Testis (tissue), 3 donors: ENCODE data around the gene NBPF11. TPM values are rescaled to one million over a fixed set of nuclear protein-coding genes. Genes with fewer than 3 reads are reported as not detected.

ENCODE experiments used
- DNase-seq: peaks from one replicate; pipeline ENCODE4 v3.0.0-alpha.2; 2019
- H3K27ac ChIP-seq, 2 donors: fragments of 200-600 bp; sonication (generic); one replicate each; pipeline ENCODE4 v1.5.1; 2019
- H3K27me3 ChIP-seq: fragments of 200-600 bp; sonication (generic); one replicate; pipeline ENCODE4 v1.5.1; 2019
- H3K36me3 ChIP-seq: fragments of 200-600 bp; sonication (generic); one replicate; pipeline ENCODE4 v1.5.1; 2017; ENCODE audit warnings: low read depth; ENCODE audit errors: missing control alignments
- H3K4me1 ChIP-seq: fragments of 200-600 bp; sonication (generic); one replicate; pipeline ENCODE4 v1.5.1; 2019
- H3K4me3 ChIP-seq, 2 donors: fragments of 200-600 bp; sonication (generic); one replicate each; pipeline ENCODE4 v1.5.1; 2017 to 2019
- H3K9me3 ChIP-seq: fragments of 200-600 bp; sonication (generic); one replicate; pipeline ENCODE4 v1.5.1; 2017
- POLR2A ChIP-seq: fragments of 450-650 bp; IDR thresholded peaks from one replicate; pipeline ENCODE4 v1.6.1; 2017; ENCODE audit warnings: antibody characterized with exemption, mild to moderate bottlenecking, moderate library complexity
- WGBS, 2 donors: methylation state at CpG; one replicate each; pipeline ENCODE4 v1.1.5; 2018; 5-methylcytosine and 5-hydroxymethylcytosine counted together
- intact Hi-C: fragments of 100-400 bp; cut with DNase I; formaldehyde crosslinking; loops from one replicate; pipeline ENCODE4 v1.15.1; 2023; ENCODE audit warnings: low total_unique reads
- polyA plus RNA-seq: library from polyadenylated mRNA; stranded (reverse); fragments of 350-450 nt; fragmentation: Illumina TruSeq; extraction: RNeasy Lipid Tissue Mini Kit (QIAGEN cat#74804); gene quantifications from one replicate; pipeline ENCODE4 v1.2.3, GENCODE V29; 2014; ENCODE audit warnings: low read depth, low replicate concordance; ENCODE audit not compliant: insufficient read depth
- total RNA-seq, 2 donors: library from RNA; depleted of rRNA; stranded (reverse); fragments of >200 nt; gene quantifications; one replicate each; pipeline ENCODE4 v1.2.3, GENCODE V29; 2016
- TF ChIP-seq, protein P1 (sequence below), 3 experiments: fragments of 450-650 bp in 2 of 3; fragments of 200-600 bp in 1 of 3; sonication (generic) in 1 of 3; IDR thresholded peaks; one replicate each; pipeline ENCODE4 v1.5.1; 2016 to 2019; ENCODE audit warnings: antibody characterized with exemption in 3 of 3, mild to moderate bottlenecking in 2 of 3, moderate library complexity in 1 of 3

NBPF11 gene
- total and polyA plus RNA-seq, 3 donors from 2014 or later, result 10.6 to 18.7 (median 13.1) TPM

DNA sequence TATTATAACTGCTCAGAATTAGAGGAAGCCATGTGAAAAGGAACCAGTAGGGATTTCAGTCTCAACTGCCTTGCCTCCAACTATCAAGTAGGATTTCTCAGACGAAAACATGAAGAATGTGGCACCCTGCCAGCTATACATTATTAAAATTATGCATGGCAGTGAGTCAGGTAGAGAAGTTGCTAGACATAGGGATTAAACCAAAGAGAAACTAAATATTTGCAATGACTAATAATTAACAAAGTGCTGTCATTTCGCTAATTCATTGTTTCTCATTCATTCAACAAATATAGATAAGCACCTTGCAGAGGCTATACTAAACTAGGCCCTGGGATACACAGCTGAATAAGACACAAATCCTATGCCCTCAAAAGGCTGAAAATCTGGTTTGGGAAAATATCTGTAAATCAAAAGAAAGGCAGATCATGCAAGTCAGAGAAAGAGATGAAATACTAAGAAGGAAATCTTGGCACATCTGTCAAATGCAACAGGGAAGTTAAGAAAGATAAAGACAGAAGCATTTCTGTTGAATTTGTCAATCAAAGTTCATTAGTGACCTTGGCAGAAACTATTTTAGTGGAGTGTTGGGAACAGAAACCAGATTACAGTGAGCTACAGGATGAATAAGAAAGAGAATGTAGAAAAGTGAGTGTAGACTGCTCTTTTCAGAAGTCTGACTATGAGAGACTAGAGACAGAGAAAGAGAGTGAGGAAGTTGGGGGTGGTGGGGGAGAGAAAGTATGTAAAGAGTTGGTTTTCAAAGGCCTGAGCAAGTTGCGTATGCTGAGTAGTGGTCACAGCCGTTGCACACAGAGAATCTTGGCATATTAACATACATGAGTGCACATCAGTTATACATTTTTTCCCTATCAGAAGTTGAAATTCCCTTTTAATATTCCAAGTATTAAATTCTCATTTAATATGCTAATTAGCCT, 14.7 kb upstream of the NBPF11 start:
- Histone ChIP-seq H3K27ac (no peak overlapping the region), H3K36me3 (no peaks in the 10 kb centered on the region), H3K27me3 (no peaks in the 10 kb centered on the region), H3K4me1 (no peaks in the 10 kb centered on the region), H3K4me3 (no peak overlapping the region), H3K9me3 (no peaks in the 10 kb centered on the region)
- intact Hi-C loops, result no loop called here
- WGBS, 2 donors, result 79 to 81% methylated on average over 4 of the region's 4 CpGs
- TF ChIP-seq, protein P1, sequence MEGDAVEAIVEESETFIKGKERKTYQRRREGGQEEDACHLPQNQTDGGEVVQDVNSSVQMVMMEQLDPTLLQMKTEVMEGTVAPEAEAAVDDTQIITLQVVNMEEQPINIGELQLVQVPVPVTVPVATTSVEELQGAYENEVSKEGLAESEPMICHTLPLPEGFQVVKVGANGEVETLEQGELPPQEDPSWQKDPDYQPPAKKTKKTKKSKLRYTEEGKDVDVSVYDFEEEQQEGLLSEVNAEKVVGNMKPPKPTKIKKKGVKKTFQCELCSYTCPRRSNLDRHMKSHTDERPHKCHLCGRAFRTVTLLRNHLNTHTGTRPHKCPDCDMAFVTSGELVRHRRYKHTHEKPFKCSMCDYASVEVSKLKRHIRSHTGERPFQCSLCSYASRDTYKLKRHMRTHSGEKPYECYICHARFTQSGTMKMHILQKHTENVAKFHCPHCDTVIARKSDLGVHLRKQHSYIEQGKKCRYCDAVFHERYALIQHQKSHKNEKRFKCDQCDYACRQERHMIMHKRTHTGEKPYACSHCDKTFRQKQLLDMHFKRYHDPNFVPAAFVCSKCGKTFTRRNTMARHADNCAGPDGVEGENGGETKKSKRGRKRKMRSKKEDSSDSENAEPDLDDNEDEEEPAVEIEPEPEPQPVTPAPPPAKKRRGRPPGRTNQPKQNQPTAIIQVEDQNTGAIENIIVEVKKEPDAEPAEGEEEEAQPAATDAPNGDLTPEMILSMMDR (IDR thresholded peaks at IDR 0.05), result no peak
- TF ChIP-seq POLR2A, result no peak
- DNase-seq, result no peak

DNA sequence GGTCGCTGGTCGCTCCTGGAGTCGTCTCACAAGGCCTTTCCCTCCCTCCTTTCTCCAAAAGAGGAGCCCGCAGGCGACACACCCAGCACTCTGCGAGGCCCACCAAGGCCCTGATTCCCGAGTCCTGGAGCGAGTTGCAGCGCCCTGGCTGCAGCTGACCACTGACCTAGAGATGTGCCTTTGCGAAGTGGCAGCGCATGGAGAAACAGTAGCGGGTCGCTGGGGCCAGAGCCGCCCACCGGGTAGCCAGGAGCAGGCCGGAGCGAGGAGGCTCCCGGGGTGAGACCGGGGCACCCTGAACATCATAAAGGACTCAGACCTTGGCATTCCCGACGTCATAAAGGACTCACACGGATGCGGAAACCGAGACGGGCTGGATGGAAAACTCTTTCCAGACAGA, 10.3 kb upstream of the NBPF11 start:
- Histone ChIP-seq H3K27ac (no peak overlapping the region), H3K9me3 (no peaks in the 10 kb centered on the region), H3K4me1 (no peaks in the 10 kb centered on the region), H3K27me3 (no peaks in the 10 kb centered on the region), H3K4me3 (peak overlapping the region in 1 of 2 donors; percentile 20), H3K36me3 (no peaks in the 10 kb centered on the region)
- WGBS, 2 donors, result 55 to 61% methylated on average over 19 to 25 of the region's 25 CpGs
- no peak for TF ChIP-seq POLR2A
- TF ChIP-seq, protein P1 (IDR thresholded peaks at IDR 0.05), result no peak
- DNase-seq, result no peak
- intact Hi-C loops, result no loop called here

DNA sequence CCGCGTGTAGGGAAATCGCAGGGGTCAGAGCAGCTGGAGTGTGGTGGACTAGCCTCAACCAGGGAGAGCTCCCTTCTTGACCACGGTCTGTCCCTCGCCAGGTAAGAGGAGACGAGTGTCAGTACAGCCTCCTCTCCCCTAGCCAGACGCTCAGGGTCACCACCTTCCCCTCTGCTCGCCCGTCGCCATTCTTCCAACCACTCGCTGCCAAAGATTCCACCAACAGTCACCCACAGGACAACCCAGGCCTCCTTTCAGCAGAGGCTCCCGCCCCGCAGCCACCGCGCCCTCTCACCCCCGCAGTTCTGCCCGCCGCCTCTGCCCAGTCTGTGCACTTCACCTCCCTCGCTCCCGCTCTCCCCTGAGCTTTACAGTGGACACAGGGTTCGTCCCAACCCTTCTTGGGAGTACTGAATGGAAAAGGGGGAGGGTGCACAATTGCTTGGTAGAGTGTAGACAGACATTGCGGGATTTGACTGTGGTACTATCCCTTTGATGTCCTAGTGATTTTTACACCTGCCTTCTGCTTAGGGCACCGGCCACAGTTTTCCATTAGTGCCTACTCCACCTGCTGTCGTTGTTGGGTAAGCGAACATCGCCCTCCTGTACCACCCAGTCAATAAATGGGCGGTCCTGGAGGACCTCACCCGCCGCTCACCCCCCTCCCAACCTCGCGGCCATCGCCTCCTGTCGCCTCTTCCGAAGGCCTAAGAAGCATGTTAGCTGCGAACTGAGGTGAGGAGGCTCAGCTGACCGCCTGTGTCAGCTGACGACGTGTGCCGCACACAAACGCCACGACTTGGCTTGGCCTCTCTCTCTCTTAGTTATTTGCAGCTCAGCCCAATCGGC, 9.2 kb upstream of the NBPF11 start:
- H3K36me3 ChIP-seq, result no peaks in the 10 kb centered on the region
- no peaks in the 10 kb centered on the region for H3K9me3 ChIP-seq
- 53 to 57% methylated on average over 23 to 42 of the region's 42 CpGs for WGBS, 2 donors
- peak overlapping the region; percentile 34 to 47 for H3K4me3 ChIP-seq
- TF ChIP-seq, protein P1 (IDR thresholded peaks at IDR 0.05), result no peak
- no peak for TF ChIP-seq POLR2A
- no peaks in the 10 kb centered on the region for H3K4me1 ChIP-seq
- DNase-seq, result no peak
- no peaks in the 10 kb centered on the region for H3K27me3 ChIP-seq
- intact Hi-C loops, result no loop called here
- no peak overlapping the region for H3K27ac ChIP-seq

DNA sequence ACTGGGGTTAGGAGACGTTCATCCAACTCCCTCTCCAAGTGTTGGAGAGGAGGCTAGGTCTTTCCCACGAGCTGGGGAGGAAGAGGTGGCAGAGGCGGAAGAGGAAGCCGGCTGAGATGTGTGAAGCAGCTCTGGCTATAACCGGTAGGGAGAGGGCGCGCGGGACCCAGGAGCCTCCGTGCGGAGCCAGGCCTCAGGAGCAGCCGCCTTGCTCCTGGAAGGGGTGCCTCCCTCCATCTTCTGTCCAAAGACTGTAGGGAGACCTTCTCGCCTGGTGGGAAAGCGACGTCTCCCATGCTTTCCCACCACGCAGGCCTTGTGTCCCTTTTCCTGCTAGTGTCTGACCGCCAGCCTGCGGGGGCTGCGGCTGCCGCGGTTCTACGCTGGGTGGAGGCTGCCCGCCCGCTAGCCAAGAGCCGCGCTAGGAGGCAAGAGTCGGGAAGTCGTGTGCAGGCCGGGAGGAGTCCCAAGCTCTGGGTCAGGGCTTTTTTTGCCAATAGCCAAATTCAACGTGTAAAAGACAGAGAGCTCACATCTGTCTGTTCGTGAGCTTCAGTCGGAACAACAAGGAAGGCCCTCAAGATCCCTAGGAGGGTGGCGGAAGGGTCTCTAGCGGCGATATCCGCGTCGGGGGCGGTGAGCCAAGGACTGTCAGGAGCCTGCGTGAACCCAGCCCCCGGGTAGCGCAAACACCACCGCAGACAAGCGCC, 8.4 kb upstream of the NBPF11 start:
- Histone ChIP-seq H3K27me3 (no peaks in the 10 kb centered on the region), H3K27ac (no peak overlapping the region), H3K4me1 (no peaks in the 10 kb centered on the region), H3K9me3 (no peaks in the 10 kb centered on the region), H3K4me3 (peak overlapping the region; percentile 34 to 47), H3K36me3 (no peaks in the 10 kb centered on the region)
- intact Hi-C loops, result no loop called here
- DNase-seq, result peak; percentile 41
- WGBS, 2 donors, result 26 to 36% methylated on average over 25 to 43 of the region's 43 CpGs
- TF ChIP-seq, protein P1 (IDR thresholded peaks at IDR 0.05), result no peak
- no peak for TF ChIP-seq POLR2A
